Activated CD4-positive, alpha-beta T cell treated with anti-CD3 and anti-CD28 coated beads, Interleukin-2, amount 10 ng/mL, durations not matched to agents 24 days and 14 days (primary cell): ENCODE measurements around the gene FBXL17. TPM values are rescaled to one million over a fixed set of nuclear protein-coding genes. Genes with fewer than 3 reads are reported as not detected.

Source experiments
- DNase-seq: peaks from one replicate; pipeline ENCODE4 v3.0.0; 2022
- H3K27ac Mint-ChIP-seq: one replicate; pipeline ENCODE4 v1.8.0; 2022; ENCODE audit warnings: mild to moderate bottlenecking, mixed read lengths
- H3K27me3 Mint-ChIP-seq: one replicate; pipeline ENCODE4 v1.8.0; 2022; ENCODE audit warnings: mixed read lengths
- H3K36me3 Mint-ChIP-seq: one replicate; pipeline ENCODE4 v1.8.0; 2022; ENCODE audit warnings: low read depth, mild to moderate bottlenecking, mixed read lengths
- H3K4me1 Mint-ChIP-seq: one replicate; pipeline ENCODE4 v1.8.0; 2021; ENCODE audit warnings: mixed read lengths
- H3K4me3 Mint-ChIP-seq: one replicate; pipeline ENCODE4 v1.8.0; 2022; ENCODE audit warnings: mild to moderate bottlenecking, moderate library complexity, mixed read lengths
- H3K9me3 Mint-ChIP-seq: one replicate; pipeline ENCODE4 v1.8.0; 2021; ENCODE audit warnings: mixed read lengths
- intact Hi-C: fragments of 100-400 bp; cut with micrococcal nuclease; formaldehyde crosslinking; loops from one replicate; pipeline ENCODE4 v1.15.1; 2023
- total RNA-seq: library from RNA; stranded (reverse); gene quantifications from 2 replicates; pipeline ENCODE4 v1.2.3, GENCODE V29; 2022

FBXL17 gene
- total RNA-seq, 1 donor from 2014 or later, result 7.5 TPM

DNA sequence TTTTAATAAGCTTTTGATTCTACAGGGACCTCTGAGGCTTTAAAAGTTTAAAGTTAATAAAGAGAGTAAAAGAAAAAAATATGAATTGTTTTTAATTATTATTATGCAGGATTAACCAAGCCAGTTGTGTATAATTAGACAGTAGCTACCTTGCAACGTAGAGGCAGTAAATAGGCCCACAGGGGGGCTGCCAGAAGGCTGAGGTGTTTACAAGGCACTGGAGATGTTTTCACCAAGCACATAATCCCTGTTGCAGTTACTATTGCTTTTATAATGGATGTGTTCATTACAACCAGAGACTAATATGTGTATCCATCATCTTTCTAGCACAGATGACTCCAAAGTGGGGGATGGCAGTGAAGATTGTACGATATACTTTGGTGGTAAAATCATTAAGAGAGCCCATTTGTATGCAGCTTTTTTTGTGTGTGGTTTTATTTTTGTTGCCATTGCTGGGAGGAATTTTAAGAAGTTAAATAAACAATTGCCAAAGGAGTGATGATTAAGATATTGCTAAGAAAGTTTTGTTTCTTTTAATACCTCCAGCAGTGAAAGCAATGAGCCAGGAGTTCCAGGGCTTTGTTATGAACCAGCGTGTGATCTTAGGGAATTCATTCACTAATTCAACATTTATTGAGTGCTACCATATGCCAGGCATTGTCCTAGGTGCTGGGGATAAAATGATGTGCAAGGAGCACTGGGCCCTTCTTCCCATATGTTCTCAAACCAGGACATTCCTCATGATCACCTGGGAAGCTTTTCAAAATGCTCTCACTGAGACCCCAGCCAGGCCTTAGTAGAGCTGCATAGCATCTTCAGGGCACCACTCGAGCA lies 572.5 kb downstream of the FBXL17 start:
- DNase-seq, result no peak
- H3K36me3 Mint-ChIP-seq, result no peaks in the 10 kb centered on the region
- peaks cover 6% of the 10 kb centered on the region for H3K4me1 Mint-ChIP-seq
- peaks cover 4% of the 10 kb centered on the region for H3K27me3 Mint-ChIP-seq
- intact Hi-C loops, result no loop called here
- H3K27ac Mint-ChIP-seq, result no peak overlapping the region
- no peak overlapping the region for H3K4me3 Mint-ChIP-seq
- no peaks in the 10 kb centered on the region for H3K9me3 Mint-ChIP-seq
